Erythroblast (primary cell): ENCODE measurements around the gene TTLL5.

Experiments
- GATA1 ChIP-seq: IDR thresholded peaks from 2 replicates; pipeline ENCODE4 v1.6.1; 2011; ENCODE audit warnings: low read depth, mild to moderate bottlenecking, control low read depth, low read length, moderate library complexity
- POLR2A ChIP-seq: IDR thresholded peaks from 2 replicates; pipeline ENCODE4 v1.6.1; 2011; ENCODE audit warnings: mild to moderate bottlenecking, low read length

DNA sequence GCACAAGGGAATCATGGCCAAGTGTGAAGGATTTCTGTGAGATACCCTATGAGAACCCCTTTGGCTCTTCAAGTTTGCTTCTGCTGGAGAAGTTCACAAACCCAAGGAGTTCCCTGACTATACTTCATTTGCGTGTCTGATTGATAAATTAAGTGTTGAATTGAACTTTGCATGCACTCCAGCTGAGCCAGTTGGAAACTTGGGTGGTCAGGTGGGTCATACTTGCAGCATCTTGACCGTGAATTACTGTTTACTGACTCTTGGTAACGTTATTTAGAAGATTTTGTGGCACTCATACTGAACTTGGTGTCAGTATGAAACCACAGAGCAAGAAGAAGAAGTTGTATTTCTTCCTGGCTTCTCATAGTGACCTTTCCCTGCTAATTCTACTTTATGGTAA is 243.3 kb downstream of the TTLL5 start:
- no peak for TF ChIP-seq POLR2A
- no peak for TF ChIP-seq GATA1
